Subcutaneous adipose tissue (tissue), 4 donors: Measurements from ENCODE around the gene MED27. TPM values are rescaled to one million over a fixed set of nuclear protein-coding genes. Genes with fewer than 3 reads are reported as not detected.

Experiments used
- CTCF ChIP-seq: fragments of 450-650 bp; IDR thresholded peaks from one replicate; pipeline ENCODE4 v1.5.1; 2016; ENCODE audit warnings: low read depth, mild to moderate bottlenecking, control low read depth, antibody characterized with exemption, moderate library complexity
- total RNA-seq, 4 donors: library from RNA; depleted of rRNA; stranded (reverse); fragments of >200 nt; gene quantifications; one replicate each; pipeline ENCODE4 v1.1.0, GENCODE V29; 2016

Gene MED27
- total RNA-seq, 4 donors from 2014 or later = 7.3 to 13.4 (median 9.9) TPM

- no peak for TF ChIP-seq CTCF
These were observed 237.8 kb downstream of the MED27 start for GRCh38 chr9:131841765-131842318.

GRCh38 chr9:131840751-131841702, 238.6 kb downstream of the MED27 start:
- no peak for TF ChIP-seq CTCF

GRCh38 chr9:131840220-131840619, 239.4 kb downstream of the MED27 start:
- no peak for TF ChIP-seq CTCF

- no peak for TF ChIP-seq CTCF
These were observed 240.2 kb downstream of the MED27 start for GRCh38 chr9:131839281-131840084.

GRCh38 chr9:131838530-131839280, 241.0 kb downstream of the MED27 start:
- no peak for TF ChIP-seq CTCF

- no peak for TF ChIP-seq CTCF
These were observed 241.8 kb downstream of the MED27 start for GRCh38 chr9:131837836-131838235.
